GM18517 (cell line): ENCODE results near the gene SCLY.
"Not testable (repeated sequence)": the region's sequence is repeated elsewhere in the genome, so short reads cannot be mapped to it uniquely, and the experiment has no call there.

Experiments
- ATAC-seq: cut with Tn5 transposase; IDR thresholded peaks from one replicate; pipeline ENCODE4 v1.9.1; 2021; ENCODE audit warnings: mild to moderate bottlenecking, moderate library complexity; ENCODE audit not compliant: unreplicated experiment

Gene SCLY

DNA sequence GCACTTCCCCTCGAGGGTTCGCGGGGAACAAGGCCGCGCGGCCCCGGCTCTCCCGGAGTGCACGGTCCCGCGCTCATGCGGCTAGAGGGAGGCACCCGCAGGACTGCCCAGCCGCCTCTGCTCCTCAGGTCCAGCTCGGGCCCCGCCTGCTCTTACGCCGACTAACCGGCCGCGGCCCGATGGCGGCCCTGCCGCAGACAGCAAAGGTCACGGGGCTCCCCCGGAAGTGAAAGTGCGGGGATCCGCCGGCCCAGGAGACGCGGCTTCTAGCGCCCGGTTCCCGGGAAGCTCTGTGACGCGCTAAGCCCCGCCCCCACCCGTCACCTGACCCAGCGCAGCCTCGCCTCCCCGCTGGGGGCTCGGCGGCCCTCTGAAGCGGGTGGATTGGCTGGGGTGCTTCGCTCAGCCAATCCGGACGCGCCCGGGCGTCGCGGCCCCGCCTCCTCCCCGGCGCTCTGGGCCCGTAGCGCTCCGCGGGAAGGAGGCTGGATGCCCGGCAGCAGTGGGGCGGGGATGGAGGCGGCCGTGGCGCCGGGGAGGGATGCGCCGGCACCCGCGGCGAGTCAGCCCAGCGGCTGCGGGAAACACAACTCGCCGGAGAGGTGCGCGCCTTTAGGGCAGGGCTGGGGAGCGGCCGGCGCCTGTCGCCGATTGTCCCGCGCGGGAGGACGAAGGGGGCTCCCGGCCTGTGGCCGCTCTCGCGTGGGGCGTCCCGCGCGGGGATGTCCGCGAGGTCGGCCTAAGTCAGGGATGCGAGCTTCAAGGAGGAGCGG is at the start of gene SCLY:
Gene SCLY, plus strand, starts transcription at position 460 of the 773 bp plus-strand sequence. Its CDS starts 54 bp downstream, at position 514.
- ATAC-seq = peak; percentile 87

GRCh38 chr2:238013806-238014205 is 47.0 kb upstream of the SCLY start:
- no peak for ATAC-seq

GRCh38 chr2:238015705-238016104 is 45.1 kb upstream of the SCLY start:
- no peak for ATAC-seq

DNA sequence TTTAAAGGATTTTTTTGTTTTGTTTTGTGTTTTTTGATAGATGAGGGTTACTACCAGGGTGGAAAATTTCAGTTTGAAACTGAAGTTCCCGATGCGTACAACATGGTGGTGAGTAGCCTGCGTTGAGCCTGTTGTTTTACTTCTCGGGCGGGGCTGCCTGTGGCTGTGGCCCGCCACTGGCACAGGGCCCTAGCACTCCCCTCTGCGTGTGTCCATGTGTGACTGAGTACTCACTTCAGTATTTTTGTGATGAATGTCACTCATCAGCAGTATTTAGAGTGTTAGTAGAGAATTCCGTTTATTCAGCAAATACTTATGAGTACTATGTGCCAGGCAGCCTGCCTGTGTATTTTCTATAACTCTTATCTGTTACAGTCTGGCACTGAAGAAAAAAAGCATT is 44.3 kb upstream of the SCLY start:
- no peak for ATAC-seq

GRCh38 chr2:238019962-238020361 is 40.8 kb upstream of the SCLY start:
- no peak for ATAC-seq

- ATAC-seq = no peak
Observed at GRCh38 chr2:238020816-238021215, 40.0 kb upstream of the SCLY start.

DNA sequence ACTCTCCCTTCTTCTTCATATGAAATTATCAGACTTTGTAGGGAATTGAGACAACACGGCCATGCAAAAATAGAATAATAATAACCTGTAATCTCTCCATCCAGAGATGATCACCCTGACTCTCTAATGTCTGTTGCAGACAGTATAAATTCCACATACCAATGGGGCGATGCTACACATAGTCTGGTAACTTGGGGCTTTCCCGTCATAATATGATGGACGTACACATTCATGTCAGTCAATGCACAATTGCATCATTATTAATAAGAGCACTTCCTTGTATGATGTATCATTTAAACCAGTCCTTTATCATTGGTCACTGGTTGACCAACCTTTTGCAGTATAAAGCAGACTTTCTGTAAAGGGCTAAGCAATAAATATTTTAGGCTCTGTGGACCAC is 39.5 kb upstream of the SCLY start:
- ATAC-seq = no peak

- no peak for ATAC-seq
Observed at GRCh38 chr2:238022594-238023157, 38.1 kb upstream of the SCLY start.

DNA sequence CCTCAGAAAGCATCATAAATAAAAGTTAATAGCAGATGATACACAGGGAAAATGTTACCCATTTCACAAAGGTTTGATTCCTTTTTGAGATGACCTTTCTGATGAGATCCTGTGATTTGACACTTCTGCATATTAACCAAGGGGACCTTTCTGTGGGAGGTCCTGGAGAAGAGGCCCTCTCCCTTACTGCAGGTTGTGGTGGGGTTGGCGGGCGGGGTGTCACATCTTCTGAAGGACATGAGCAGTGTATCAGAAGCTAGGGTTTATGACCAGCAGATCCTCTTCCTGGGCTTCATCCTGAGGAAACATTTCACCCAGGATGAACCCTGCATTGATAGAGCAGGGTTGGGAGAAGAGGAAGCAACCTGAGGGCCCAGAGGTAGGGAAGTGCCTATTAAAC is 37.2 kb upstream of the SCLY start:
- ATAC-seq = no peak

- no peak for ATAC-seq
Observed at GRCh38 chr2:238024986-238025385, 35.8 kb upstream of the SCLY start.

DNA sequence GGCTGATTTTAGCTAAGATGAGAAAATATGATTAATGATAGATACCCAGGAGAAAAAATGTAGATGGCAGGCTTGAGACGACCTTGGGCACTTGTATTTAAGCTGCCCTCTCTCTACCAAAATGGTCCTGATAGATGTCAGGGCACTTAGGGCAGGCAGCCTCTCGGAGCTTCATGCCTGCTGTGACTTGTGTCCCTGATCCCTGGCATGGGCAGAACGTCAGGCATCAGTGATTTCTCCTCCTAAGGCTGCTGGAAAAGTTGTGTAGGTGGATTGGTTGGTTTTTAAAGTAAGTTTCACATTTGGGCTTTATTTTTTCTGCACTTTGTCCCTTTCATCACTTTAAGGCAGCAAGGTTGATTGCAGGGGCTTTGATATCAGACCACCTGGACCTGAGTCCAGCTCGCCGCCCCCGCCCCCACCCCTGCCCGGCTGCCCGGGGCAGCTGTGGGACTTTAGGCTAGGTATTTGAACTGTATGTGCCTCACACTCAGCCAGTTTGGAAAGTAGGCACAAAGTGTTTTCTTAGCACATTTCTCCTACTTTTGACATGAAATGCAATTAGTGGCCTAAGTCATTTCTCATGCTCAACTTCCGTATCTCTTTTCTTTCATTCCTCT is 35.0 kb upstream of the SCLY start:
- no peak for ATAC-seq

DNA sequence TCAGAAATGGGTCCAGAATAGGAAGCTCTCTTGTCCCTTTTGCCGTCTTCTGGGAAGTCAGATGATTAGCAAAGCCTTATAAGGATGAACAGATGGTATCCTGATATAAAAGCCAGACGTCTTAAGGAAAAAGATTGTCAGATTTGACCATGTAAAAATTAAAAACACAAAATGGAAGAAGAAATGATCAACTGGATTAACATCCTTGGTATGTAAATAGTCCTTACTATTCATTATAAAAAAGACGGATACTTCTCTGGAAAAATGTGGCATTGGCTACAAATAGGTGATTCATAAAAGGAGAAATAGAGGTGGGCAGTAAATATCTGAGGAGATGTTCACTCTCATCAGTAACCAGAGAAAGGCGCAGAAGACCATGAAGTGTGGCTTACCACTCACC is 33.7 kb upstream of the SCLY start:
- ATAC-seq = no peak

DNA sequence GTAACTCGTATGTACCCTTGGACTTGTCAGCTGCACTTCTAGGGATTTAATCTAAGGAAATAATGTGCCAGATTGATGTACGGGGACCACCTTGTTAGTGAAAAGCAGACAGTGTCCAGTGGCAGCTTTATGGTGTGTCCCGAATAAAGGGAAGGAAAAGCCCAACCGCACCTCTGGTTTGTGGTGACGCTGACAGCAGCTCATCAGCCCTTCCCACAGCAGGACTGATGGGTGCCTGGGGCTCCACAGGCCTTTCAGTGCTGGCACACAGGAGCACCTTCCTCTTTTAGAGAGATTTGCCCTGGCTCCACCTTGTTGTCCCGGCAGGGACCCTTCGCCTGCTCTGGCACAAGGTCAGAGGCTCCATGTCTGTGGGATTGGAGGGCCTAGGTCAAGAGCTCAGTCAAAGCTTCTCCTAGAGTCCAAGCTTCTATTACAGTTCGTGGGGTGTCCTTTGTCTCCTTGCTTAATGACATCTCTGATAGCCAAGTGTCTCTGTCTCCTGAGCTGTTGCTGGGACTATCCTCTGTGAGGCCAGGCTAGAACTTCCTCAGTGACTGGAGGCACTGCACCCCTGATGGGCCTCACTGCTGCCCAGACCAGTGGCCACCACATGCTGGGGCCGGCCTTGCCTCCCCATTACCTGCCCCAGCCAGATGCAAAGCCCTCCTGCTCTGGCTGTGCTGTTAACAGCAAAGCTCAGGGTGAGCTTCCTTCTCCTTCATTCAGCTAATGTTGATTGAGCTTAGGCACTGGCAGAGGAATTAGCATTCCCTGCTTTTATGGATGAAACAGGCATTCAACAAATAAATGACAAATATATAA is 33.0 kb upstream of the SCLY start:
- ATAC-seq = no peak

GRCh38 chr2:238029853-238030252 is 30.9 kb upstream of the SCLY start:
- no peak for ATAC-seq

GRCh38 chr2:238030422-238031155 is 30.2 kb upstream of the SCLY start:
- no peak for ATAC-seq

GRCh38 chr2:238031751-238032150 is 29.1 kb upstream of the SCLY start:
- no peak for ATAC-seq

DNA sequence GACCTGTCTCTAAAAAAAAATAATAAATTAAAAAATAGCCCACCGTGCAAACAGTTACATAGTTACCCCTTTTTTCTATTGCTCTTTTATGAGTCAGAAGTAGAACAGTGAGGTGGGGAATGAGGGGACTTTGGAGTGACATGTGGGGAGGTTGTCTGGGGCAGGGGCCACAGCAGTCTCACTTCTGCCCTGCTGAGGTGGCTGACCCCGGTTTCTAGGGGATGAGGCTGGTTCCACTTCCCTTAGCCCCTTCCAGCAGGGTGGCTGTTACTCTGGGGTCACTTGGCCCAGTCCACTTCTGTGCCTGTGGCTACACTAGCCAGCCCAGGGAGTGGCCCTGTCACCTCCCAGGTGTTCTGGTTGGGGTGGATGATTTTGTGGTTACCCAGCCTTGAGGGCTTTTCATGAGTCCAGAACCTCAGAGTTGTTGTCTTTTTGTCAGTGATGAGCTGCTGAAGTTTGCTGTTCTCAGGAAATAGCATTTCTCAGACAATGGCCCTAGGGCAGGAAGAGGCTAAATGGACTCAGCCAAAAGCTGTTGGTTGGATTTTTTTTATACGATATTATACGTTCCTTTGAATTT is 28.0 kb upstream of the SCLY start:
- no peak for ATAC-seq

- not testable (repeated sequence) for ATAC-seq
Observed at GRCh38 chr2:238033991-238034390, 26.8 kb upstream of the SCLY start.

- no peak for ATAC-seq
Observed at GRCh38 chr2:238038203-238038602, 22.6 kb upstream of the SCLY start.

GRCh38 chr2:238039151-238039550 is 21.6 kb upstream of the SCLY start:
- ATAC-seq = no peak
